ENCODE data around the gene NTPCR.

NTPCR gene

GRCh38 chr1:232927830-232928505 is 22.4 kb upstream of the NTPCR start:
- no peak for DNase-seq

GRCh38 chr1:232932486-232933425 is 17.7 kb upstream of the NTPCR start:
- DNase-seq: no peak

GRCh38 chr1:232936941-232937340 is 13.5 kb upstream of the NTPCR start:
- no peak for DNase-seq

- no peak for DNase-seq
Measured at GRCh38 chr1:232937741-232938375, 12.6 kb upstream of the NTPCR start.

DNA sequence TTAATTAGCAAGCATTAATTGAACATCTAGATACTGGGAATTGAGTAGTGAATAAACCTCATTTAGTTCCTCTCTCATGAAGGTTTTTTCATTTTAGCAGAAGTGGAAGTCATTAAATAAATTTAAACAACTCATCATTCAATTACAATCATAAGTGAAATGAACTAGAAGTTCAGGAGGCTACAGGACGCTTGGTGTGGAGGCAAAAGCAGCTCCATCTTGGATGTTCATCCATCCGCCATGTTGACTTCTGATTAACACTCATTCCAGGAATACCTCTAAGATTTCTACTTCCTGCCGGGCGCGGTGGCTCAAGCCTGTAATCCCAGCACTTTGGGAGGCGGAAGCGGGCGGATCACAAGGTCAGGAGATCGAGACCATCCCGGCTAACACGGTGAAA is 11.5 kb upstream of the NTPCR start:
- DNase-seq: no peak

GRCh38 chr1:232939748-232940147 is 10.7 kb upstream of the NTPCR start:
- DNase-seq: no peak

DNA sequence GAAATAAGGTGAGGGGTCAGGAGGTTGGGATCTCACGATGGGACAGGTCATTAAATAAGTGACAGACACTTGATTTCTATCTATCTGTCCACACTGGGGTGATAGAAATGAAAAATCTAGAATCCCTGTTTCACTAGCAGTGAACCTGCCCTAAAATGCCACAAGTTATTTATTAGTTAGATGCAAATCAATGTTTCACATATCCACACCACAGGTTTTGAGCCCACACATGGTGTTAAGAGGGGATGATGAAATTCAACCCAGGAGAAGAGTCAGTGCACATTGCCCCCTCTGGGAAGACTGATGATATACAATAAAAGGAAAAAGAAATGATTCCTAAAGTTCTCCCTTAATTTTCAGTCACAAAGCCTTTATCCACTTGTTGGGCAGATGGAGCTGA is 10.1 kb upstream of the NTPCR start:
- DNase-seq: no peak

DNA sequence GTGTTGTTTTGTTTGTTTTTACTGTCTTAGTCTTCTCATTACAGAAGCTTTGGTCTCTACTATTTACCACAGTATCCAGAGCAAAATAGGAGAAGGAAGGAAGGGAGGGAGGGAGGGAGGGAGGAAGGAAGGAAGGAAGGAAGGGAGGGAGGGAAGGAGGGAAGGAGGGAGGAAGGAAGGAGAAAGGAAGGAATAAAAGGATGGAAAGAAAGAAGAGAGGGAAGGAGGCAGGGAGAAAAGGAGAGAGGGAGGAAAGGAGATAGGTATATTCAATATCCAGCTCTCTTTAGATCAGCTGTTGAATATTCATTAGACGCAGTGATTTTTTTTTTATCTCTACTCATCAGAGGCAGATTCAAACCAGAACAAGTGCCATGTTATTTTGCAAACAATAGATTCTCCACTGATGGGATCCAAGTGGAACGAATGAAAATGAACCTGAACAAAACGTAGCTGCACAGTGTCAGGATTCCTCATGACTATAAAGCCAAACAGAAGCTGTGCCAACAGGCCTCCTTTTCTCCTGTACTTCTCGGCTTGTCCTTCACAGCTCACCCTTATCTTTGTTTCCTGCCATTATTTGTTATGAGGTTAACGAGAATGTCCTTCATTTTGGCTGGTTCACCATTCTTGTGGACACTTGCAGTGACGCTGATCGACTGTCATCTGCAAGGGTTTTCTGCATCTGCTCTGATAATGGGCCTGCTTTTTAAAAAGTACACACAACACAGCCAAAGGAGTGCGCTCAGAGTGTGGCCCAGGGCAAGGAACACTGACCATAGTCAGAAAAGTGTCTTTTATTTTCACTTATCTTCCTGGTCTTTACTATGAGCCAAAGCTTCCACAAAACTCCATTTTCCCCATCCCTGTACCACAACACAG is 7.8 kb upstream of the NTPCR start:
- DNase-seq: no peak

DNA sequence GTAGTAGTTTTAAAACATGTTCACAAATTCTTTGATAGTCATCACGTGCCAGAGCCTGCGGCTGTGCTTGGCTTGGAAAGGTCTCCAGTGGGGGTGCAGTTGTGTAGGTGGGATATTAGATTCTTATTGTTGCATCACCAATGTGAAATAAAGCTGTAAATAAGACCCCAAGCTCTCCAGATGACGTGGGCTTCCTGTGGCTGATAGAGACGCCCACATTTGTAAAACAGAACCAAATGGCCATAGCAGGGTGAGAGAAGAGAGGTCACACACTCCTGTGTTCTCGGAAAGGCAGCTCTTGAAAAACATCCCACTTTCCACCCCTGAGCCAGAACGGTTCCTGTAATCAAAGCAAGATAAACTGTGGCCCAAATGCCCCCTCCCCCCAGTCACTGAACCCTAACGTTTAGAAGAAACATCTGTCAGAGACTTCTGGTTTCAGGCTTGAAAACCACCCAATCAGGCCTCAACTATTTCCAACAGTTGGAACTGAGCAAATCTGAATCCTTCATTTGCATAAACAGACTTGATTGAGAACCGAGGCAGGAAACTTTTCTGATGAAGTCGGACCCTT is 6.6 kb upstream of the NTPCR start:
- DNase-seq: no peak

- DNase-seq: no peak
Measured at GRCh38 chr1:232944347-232944746, 6.1 kb upstream of the NTPCR start.

- no peak for DNase-seq
Measured at GRCh38 chr1:232949636-232950196, 695 bp upstream of the NTPCR start.

- peak in 2 of 14 donors; percentile 20 to 32 for DNase-seq
Measured at GRCh38 chr1:232951180-232951579, 769 bp downstream of the NTPCR start.

DNA sequence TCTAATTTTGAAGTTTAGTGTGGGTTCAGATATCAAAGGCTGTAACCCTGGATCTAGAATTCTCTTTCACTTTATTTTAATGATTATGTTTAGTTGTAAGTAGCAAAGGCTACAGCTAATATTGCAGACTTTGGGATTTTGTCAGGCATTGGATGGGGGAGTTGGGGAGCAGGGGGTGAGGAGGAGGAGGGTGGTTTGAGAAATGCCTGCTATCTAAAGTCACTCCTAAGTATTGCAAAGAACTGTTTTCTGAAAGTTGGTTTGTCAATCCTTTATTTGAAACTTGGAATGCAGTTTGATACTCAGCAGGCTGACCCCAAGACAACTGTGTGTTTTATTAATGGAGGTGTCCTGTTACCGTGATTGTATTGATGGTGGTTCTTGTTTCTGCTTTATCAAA is 1.2 kb downstream of the NTPCR start:
- no peak for DNase-seq

DNA sequence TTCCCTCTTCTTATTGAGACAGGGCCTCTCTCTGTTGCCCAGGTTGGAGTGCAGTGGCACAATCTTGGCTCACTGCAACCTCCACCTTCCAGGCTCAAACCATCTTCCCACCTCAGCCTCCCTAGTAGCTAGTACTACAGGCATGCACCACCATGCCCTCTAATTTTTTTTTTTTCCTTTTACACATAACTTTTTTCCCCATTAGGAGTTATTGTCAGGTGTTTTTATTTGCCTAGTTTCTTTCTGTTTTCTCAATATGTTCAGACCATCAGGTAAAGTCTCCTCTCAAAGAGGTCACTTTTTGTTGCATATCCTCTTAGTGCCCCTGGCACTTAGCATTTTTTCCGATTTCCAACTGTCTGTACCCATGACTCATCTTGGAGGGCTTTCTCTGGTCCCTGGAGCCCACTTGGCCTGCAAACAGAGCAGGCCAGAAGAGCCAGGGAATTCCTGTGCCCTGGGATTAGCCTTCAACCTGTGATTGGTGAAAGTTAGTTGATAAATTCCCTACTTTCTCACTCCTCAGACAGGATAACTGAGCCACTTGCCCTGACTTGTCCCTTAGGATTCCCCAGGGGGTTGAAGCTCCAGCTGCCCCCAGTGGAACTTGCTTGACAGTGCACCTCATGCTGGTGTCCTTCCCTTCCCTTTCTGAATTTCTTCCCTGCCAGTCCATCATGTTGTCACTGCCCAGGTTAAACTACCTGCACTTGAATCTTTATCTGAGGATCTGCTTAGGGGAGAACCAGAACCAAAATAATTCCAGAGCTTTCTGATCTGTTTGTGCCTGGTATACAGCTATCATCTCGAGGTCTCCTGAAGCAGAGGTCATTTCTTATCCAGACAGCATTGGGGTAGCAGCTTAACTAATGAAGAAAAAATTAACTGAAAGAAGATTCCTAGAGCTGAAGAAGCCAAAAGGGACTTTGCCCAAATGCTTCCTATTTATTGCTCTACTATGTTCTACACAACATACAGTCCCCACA is 2.4 kb downstream of the NTPCR start:
- DNase-seq: peak in 3 of 14 donors; percentile 3 to 13 (median 4)

- no peak for DNase-seq
Measured at GRCh38 chr1:232954594-232955365, 4.4 kb downstream of the NTPCR start.

DNA sequence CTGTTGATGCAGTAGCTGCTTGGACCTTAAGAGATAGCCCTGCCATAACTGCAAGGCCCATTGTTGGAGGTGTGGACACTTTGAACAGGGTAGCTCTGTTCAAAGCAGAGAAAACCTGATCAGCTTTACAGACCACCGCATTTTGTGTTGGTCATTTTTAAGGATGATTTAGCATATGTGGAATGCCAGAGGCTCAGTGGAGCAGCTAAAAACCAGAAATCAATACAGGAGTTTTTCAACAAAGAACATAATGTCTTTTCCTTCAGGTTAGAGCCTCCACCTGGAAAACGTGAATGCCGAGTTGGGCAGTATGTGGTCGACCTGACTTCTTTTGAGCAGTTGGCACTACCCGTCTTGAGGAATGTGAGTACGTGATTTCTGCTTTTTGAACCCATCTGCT is 5.7 kb downstream of the NTPCR start:
- DNase-seq: no peak

- DNase-seq: no peak
Measured at GRCh38 chr1:232958067-232958466, 7.7 kb downstream of the NTPCR start.

- no peak for DNase-seq
Measured at GRCh38 chr1:232962761-232963745, 12.6 kb downstream of the NTPCR start.

All from C1 segment of cervical spinal cord (tissue), 14 donors.